Vagina (tissue), 2 donors: ENCODE measurements around the gene ZNF132. TPM values are rescaled to one million over a fixed set of nuclear protein-coding genes. Genes with fewer than 3 reads are reported as not detected.

Experiments
- DNase-seq, 2 donors: peaks; one replicate each; pipeline ENCODE4 v3.0.0-alpha.2; 2017; ENCODE audit errors: extremely low spot score in 2 of 2
- H3K27ac ChIP-seq: fragments of 200-600 bp; sonication (generic); one replicate; pipeline ENCODE4 v1.5.1; 2019
- H3K27me3 ChIP-seq: fragments of 200-600 bp; sonication (generic); one replicate; pipeline ENCODE4 v1.5.1; 2019
- H3K36me3 ChIP-seq, 2 donors: fragments of 200-600 bp; sonication (generic); one replicate each; pipeline ENCODE4 v1.5.1; 2017 to 2019
- H3K4me1 ChIP-seq: fragments of 200-600 bp; sonication (generic); one replicate; pipeline ENCODE4 v1.5.1; 2019
- H3K4me3 ChIP-seq, 2 donors: fragments of 200-600 bp; sonication (generic); 1 replicate in 1 of 2; 2 replicates in 1 of 2; pipeline ENCODE4 v1.5.1; 2016 to 2019
- H3K9me3 ChIP-seq: fragments of 200-600 bp; sonication (generic); one replicate; pipeline ENCODE4 v1.5.1; 2019
- POLR2A ChIP-seq, 2 donors: fragments of 450-650 bp; IDR thresholded peaks; one replicate each; pipeline ENCODE4 v1.6.1; 2017; ENCODE audit warnings: antibody characterized with exemption in 2 of 2, mild to moderate bottlenecking in 2 of 2, moderate library complexity in 2 of 2
- POLR2AphosphoS5 ChIP-seq, 2 donors: sonication (generic); formaldehyde crosslinking; IDR thresholded peaks; one replicate each; pipeline ENCODE4 v1.9.0; 2017; ENCODE audit warnings: antibody characterized with exemption in 2 of 2, mild to moderate bottlenecking in 2 of 2, low read depth in 1 of 2; ENCODE audit not compliant: insufficient read depth in 1 of 2
- intact Hi-C: fragments of 100-400 bp; cut with DNase I; formaldehyde crosslinking; loops from one replicate; pipeline ENCODE4 v1.15.1; 2023
- total RNA-seq: library from RNA; depleted of rRNA; stranded (reverse); fragments of >200 nt; gene quantifications from one replicate; pipeline ENCODE4 v1.2.3, GENCODE V29; 2016
- TF ChIP-seq, protein P1 (sequence below), 3 experiments: fragments of 450-650 bp in 2 of 3; fragments of 200-600 bp in 1 of 3; sonication (generic) in 1 of 3; IDR thresholded peaks; one replicate each; pipeline ENCODE4 v1.5.1; 2017 to 2019; ENCODE audit warnings: antibody characterized with exemption in 3 of 3, mild to moderate bottlenecking in 2 of 3, moderate library complexity in 2 of 3

The ZNF132 gene
- total RNA-seq, 1 donor from 2014 or later, result 5.2 TPM

DNA sequence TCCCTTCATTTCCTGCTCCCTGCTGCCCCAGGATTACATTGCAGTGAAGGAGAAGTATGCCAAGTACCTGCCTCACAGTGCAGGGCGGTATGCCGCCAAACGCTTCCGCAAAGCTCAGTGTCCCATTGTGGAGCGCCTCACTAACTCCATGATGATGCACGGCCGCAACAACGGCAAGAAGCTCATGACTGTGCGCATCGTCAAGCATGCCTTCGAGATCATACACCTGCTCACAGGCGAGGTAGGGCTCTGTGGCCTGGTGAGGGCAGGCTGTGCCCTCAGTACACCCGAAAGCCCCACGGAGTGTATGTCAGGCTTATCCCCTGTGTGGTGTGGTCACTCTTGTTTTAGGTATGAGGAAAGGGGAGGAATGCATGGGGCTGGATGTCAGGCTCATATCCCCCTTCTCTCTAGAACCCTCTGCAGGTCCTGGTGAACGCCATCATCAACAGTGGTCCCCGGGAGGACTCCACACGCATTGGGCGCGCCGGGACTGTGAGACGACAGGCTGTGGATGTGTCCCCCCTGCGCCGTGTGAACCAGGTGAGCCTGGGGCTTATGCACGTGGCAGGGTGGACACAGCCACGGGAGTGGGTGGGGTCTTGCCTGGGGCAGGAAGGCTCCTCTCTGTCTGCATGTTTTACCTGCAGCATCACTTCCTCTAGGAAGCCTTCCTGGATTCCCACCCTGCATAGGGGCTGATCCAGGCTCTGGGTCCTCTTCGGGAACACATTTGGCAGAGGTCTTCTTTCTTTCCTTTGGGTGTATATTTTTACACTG is 46.8 kb downstream of the ZNF132 start:
- Histone ChIP-seq H3K4me1 (peaks cover 33% of the 10 kb centered on the region), H3K36me3 (peaks cover 3 to 58% of the 10 kb centered on the region in 2 donors), H3K4me3 (no peak overlapping the region), H3K27ac (no peak overlapping the region), H3K9me3 (no peaks in the 10 kb centered on the region), H3K27me3 (no peaks in the 10 kb centered on the region)
- intact Hi-C loops, result no loop called here
- no peak for DNase-seq
- TF ChIP-seq, protein P1, sequence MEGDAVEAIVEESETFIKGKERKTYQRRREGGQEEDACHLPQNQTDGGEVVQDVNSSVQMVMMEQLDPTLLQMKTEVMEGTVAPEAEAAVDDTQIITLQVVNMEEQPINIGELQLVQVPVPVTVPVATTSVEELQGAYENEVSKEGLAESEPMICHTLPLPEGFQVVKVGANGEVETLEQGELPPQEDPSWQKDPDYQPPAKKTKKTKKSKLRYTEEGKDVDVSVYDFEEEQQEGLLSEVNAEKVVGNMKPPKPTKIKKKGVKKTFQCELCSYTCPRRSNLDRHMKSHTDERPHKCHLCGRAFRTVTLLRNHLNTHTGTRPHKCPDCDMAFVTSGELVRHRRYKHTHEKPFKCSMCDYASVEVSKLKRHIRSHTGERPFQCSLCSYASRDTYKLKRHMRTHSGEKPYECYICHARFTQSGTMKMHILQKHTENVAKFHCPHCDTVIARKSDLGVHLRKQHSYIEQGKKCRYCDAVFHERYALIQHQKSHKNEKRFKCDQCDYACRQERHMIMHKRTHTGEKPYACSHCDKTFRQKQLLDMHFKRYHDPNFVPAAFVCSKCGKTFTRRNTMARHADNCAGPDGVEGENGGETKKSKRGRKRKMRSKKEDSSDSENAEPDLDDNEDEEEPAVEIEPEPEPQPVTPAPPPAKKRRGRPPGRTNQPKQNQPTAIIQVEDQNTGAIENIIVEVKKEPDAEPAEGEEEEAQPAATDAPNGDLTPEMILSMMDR (IDR thresholded peaks at IDR 0.05), result no peak
- TF ChIP-seq POLR2AphosphoS5 (IDR thresholded peaks at IDR 0.05; ENCODE audit: insufficient read depth in 1 of 2, low read depth in 1 of 2) (no peak), POLR2A (IDR thresholded peaks at IDR 0.05) (no peak)

- TF ChIP-seq POLR2A (IDR thresholded peaks at IDR 0.05) (no peak), POLR2AphosphoS5 (IDR thresholded peaks at IDR 0.05; ENCODE audit: insufficient read depth in 1 of 2, low read depth in 1 of 2) (no peak)
- TF ChIP-seq, protein P1 (IDR thresholded peaks at IDR 0.05), result no peak
- H3K9me3 ChIP-seq, result no peaks in the 10 kb centered on the region
- H3K36me3 ChIP-seq, result peaks cover 0 to 40% of the 10 kb centered on the region in 2 donors
- H3K4me3 ChIP-seq, result peak overlapping the region; percentile 76 to 91
- H3K4me1 ChIP-seq, result peaks cover 41% of the 10 kb centered on the region
- DNase-seq, result no peak
- peak overlapping the region; percentile 89 for H3K27ac ChIP-seq
- no peaks in the 10 kb centered on the region for H3K27me3 ChIP-seq
- intact Hi-C loops, result no loop called here
Measured at GRCh38 chr19:58388175-58388526, 51.8 kb downstream of the ZNF132 start.

GRCh38 chr19:58387338-58388174 is 52.4 kb downstream of the ZNF132 start:
- no peaks in the 10 kb centered on the region for H3K27me3 ChIP-seq
- H3K9me3 ChIP-seq, result no peaks in the 10 kb centered on the region
- peak overlapping the region; percentile 89 for H3K27ac ChIP-seq
- H3K36me3 ChIP-seq, result peaks cover 0 to 34% of the 10 kb centered on the region in 2 donors
- TF ChIP-seq POLR2A (IDR thresholded peaks at IDR 0.05), result no peak
- no peak for TF ChIP-seq POLR2AphosphoS5 (IDR thresholded peaks at IDR 0.05; ENCODE audit: insufficient read depth in 1 of 2, low read depth in 1 of 2)
- TF ChIP-seq, protein P1 (IDR thresholded peaks at IDR 0.05), result no peak
- peak overlapping the region; percentile 76 to 91 for H3K4me3 ChIP-seq
- intact Hi-C loops, result no loop called here
- H3K4me1 ChIP-seq, result peaks cover 41% of the 10 kb centered on the region
- DNase-seq, result peak in 1 of 2 donors; percentile 85

GRCh38 chr19:58386576-58387337 is 53.2 kb downstream of the ZNF132 start, which contains the start of gene RPS5:
Gene RPS5, plus strand, starts transcription at chr19:58387269. Its CDS starts 869 bp downstream, at chr19:58388138.
- H3K27me3 ChIP-seq, result no peaks in the 10 kb centered on the region
- peaks cover 0 to 28% of the 10 kb centered on the region in 2 donors for H3K36me3 ChIP-seq
- DNase-seq, result peak in 1 of 2 donors; percentile 97
- no peaks in the 10 kb centered on the region for H3K9me3 ChIP-seq
- intact Hi-C loops, result no loop called here
- H3K27ac ChIP-seq, result peak within 1 kb of the TSS; percentile 89
- H3K4me3 ChIP-seq, result peak within 1 kb of the TSS; percentile 76 to 91
- peak in 1 of 2 donors; percentile 28 for TF ChIP-seq POLR2A (IDR thresholded peaks at IDR 0.05)
- TF ChIP-seq, protein P1 (IDR thresholded peaks at IDR 0.05), result no peak
- peak; percentile 93 to 99 for TF ChIP-seq POLR2AphosphoS5 (IDR thresholded peaks at IDR 0.05; ENCODE audit: insufficient read depth in 1 of 2, low read depth in 1 of 2)
- H3K4me1 ChIP-seq, result peaks cover 48% of the 10 kb centered on the region
